Endothelial cell of umbilical vein (primary cell): ENCODE data around the gene MARCHF9. TPM values are rescaled to one million over a fixed set of nuclear protein-coding genes. Genes with fewer than 3 reads are reported as not detected.

Experiments
- BruUV-seq: library from RNA; stranded (reverse); fragments of 400-500 nt; replicated peaks from 2 replicates; lab custom pipeline; 2021; lab: Mats Ljungman, UMichigan
- CTCF ChIA-PET: fragments of 300-600, 350-600 bp; sonication (Branson Sonifier 250); formaldehyde crosslinking; loops from one replicate; lab custom pipeline; 2021; ENCODE audit warnings: antibody characterized with exemption, inconsistent platforms; lab: Charles Lee
- POLR2A ChIA-PET: fragments of 300-600, 350-600 bp; sonication (Branson Sonifier 250); formaldehyde crosslinking; loops from one replicate; lab custom pipeline; 2021; ENCODE audit warnings: antibody characterized with exemption, inconsistent platforms; lab: Charles Lee
- DNase-seq: peaks from one replicate; pipeline ENCODE4 v3.0.0-alpha.2; 2011; ENCODE audit warnings: low read depth, low spot score
- FAIRE-seq: peaks from 2 replicates; lab custom pipeline; 2011; peaks lifted over from hg19 to GRCh38; lab: Jason Lieb, UNC
- H2AFZ ChIP-seq: 2 replicates; pipeline ENCODE4 v1.6.0; 2012; ENCODE audit warnings: low read depth, low read length, control low read depth, inconsistent platforms
- H3K27ac ChIP-seq: 2 replicates; pipeline ENCODE4 v1.5.1; 2011; ENCODE audit warnings: low read depth, mild to moderate bottlenecking, control low read depth, low read length, moderate library complexity; ENCODE audit not compliant: insufficient read depth
- H3K27me3 ChIP-seq, 2 experiments: 2 replicates each; pipeline versions ENCODE4 v1.6.0 to v1.6.1; 2011; ENCODE audit warnings: low read length in 2 of 2, mixed read lengths in 1 of 2; ENCODE audit not compliant: control insufficient read depth in 2 of 2, insufficient read depth in 2 of 2
- H3K36me3 ChIP-seq, 2 experiments: 2 replicates in 1 of 2; 3 replicates in 1 of 2; pipeline ENCODE4 v1.5.1; 2011; ENCODE audit warnings: low read length in 2 of 2, mild to moderate bottlenecking in 1 of 2, moderate library complexity in 1 of 2; ENCODE audit not compliant: control insufficient read depth in 2 of 2, insufficient read depth in 2 of 2; ENCODE audit errors: extremely low read depth in 1 of 2
- H3K4me1 ChIP-seq: 3 replicates; pipeline ENCODE4 v1.5.1; 2011; ENCODE audit warnings: mild to moderate bottlenecking, low read length; ENCODE audit not compliant: control insufficient read depth, insufficient read depth; ENCODE audit errors: extremely low read depth
- H3K4me2 ChIP-seq: 2 replicates; pipeline ENCODE4 v1.6.1; 2011; ENCODE audit warnings: low read length, control low read depth, mixed read lengths; ENCODE audit not compliant: insufficient read depth
- H3K4me3 ChIP-seq, 3 experiments: fragments of 200-600 bp in 1 of 3; sonication (generic), shearing (Covaris generic) in 1 of 3; replicated peaks in 1 of 3; 2 replicates each; pipeline ENCODE4 v1.5.1; 2011 to 2016; ENCODE audit warnings: control low read depth in 3 of 3, low read length in 3 of 3, mild to moderate bottlenecking in 2 of 3, inconsistent platforms in 1 of 3, low read depth in 1 of 3, moderate library complexity in 1 of 3; ENCODE audit not compliant: insufficient read depth in 1 of 3
- H3K79me2 ChIP-seq: 2 replicates; pipeline ENCODE4 v1.6.0; 2012; ENCODE audit warnings: low read length, inconsistent platforms; ENCODE audit not compliant: control insufficient read depth, insufficient read depth
- H3K9ac ChIP-seq: replicated peaks from 2 replicates; pipeline ENCODE3; 2011; ENCODE audit warnings: low read length, control low read depth; ENCODE audit not compliant: insufficient read depth; ENCODE audit errors: extremely low read depth
- H3K9me1 ChIP-seq: replicated peaks from 3 replicates; pipeline ENCODE4 v1.6.0; 2011; ENCODE audit warnings: mild to moderate bottlenecking, low read length; ENCODE audit not compliant: control insufficient read depth, insufficient read depth; ENCODE audit errors: extremely low read depth
- H3K9me3 ChIP-seq: replicated peaks from 2 replicates; pipeline ENCODE4 v1.5.1; 2012; ENCODE audit warnings: low read length, inconsistent platforms; ENCODE audit not compliant: control insufficient read depth, insufficient read depth
- H4K20me1 ChIP-seq: replicated peaks from 2 replicates; pipeline ENCODE3; 2011; ENCODE audit warnings: mild to moderate bottlenecking, low read length; ENCODE audit not compliant: control insufficient read depth, insufficient read depth; ENCODE audit errors: extremely low read depth
- CTCF ChIP-seq, 2 donors: IDR thresholded peaks; 1 replicate in 1 of 2; 2 replicates in 1 of 2; pipeline ENCODE4 v1.5.1; 2011; ENCODE audit warnings: low read length in 2 of 2, mild to moderate bottlenecking in 2 of 2, moderate library complexity in 2 of 2, control low read depth in 1 of 2, inconsistent platforms in 1 of 2, low read depth in 1 of 2; ENCODE audit not compliant: insufficient read depth in 1 of 2; ENCODE audit errors: extremely low read depth in 1 of 2
- EZH2 ChIP-seq: IDR thresholded peaks from 2 replicates; pipeline ENCODE4 v1.6.1; 2012; ENCODE audit warnings: borderline replicate concordance, low read depth, mild to moderate bottlenecking, moderate library complexity, low read length, inconsistent platforms; ENCODE audit not compliant: severe bottlenecking
- FOS ChIP-seq: IDR thresholded peaks from 2 replicates; pipeline ENCODE4 v1.6.1; 2011; ENCODE audit warnings: mild to moderate bottlenecking, low read length, moderate library complexity, borderline replicate concordance; ENCODE audit not compliant: insufficient read depth
- GATA2 ChIP-seq: IDR thresholded peaks from 2 replicates; pipeline ENCODE4 v1.7.0; 2011; ENCODE audit warnings: low read depth, mild to moderate bottlenecking, moderate library complexity, mixed read lengths, low read length; ENCODE audit not compliant: insufficient read length, insufficient read depth
- JUN ChIP-seq: IDR thresholded peaks from 2 replicates; pipeline ENCODE4 v1.6.1; 2011; ENCODE audit warnings: borderline replicate concordance, low read depth; ENCODE audit not compliant: insufficient read length, insufficient read depth
- MAX ChIP-seq: IDR thresholded peaks from 2 replicates; pipeline ENCODE4 v1.6.1; 2011; ENCODE audit not compliant: insufficient read depth, insufficient read length
- MYC ChIP-seq: IDR thresholded peaks from one replicate; pipeline ENCODE4 v1.6.1; 2011; ENCODE audit warnings: mild to moderate bottlenecking, low read depth, low read length
- POLR2A ChIP-seq: IDR thresholded peaks from 2 replicates; pipeline ENCODE4 v1.6.1; 2012; ENCODE audit warnings: low read depth, mild to moderate bottlenecking, control low read depth, low read length
- POLR2AphosphoS5 ChIP-seq: IDR thresholded peaks from 2 replicates; pipeline ENCODE4 v1.6.1; 2012; ENCODE audit warnings: low read depth, mild to moderate bottlenecking, control low read depth, low read length, moderate library complexity; ENCODE audit not compliant: insufficient read depth
- dilution Hi-C: fragments of 300-500 bp; cut with MboI; formaldehyde crosslinking; loops from one replicate; pipeline ENCODE4 v1.15.0; 2019; ENCODE audit warnings: low sequenced_read_pairs; ENCODE audit not compliant: extremely low pct_ligation_motif_present
- intact Hi-C: fragments of 100-400 bp; cut with micrococcal nuclease; formaldehyde crosslinking; loops from one replicate; pipeline ENCODE4 v1.10.0; 2022
- polyA plus RNA-seq, 4 experiments: library from polyadenylated mRNA; depleted of rRNA in 3 of 4; stranded (reverse) in 3 of 4; unstranded in 1 of 4; fragments of >200 nt; gene quantifications; 2 replicates each; pipeline versions ENCODE4 v1.2.1 to v1.2.3, GENCODE V29; 2011 to 2012; ENCODE audit warnings: missing spikeins in 1 of 4
- total RNA-seq: library from RNA; stranded (reverse); gene quantifications from 2 replicates; pipeline ENCODE4 v1.2.3, GENCODE V29; 2021

Gene MARCHF9
- total and polyA plus RNA-seq, 2 donors (not counting 3 experiments of a cell fraction or from before 2014, with no cell fraction given): 4.6 to 4.8 TPM

- no peaks in the 10 kb centered on the region for H4K20me1 ChIP-seq
- dilution Hi-C loops (no loop called here), intact Hi-C loops (no loop called here)
- no peak overlapping the region for H2AFZ ChIP-seq
- FAIRE-seq (no peak), DNase-seq (no peak)
- no peak overlapping the region for H3K9ac ChIP-seq
- BruUV-seq: no TSS peak
- H3K27ac ChIP-seq: no peak overlapping the region
- POLR2A ChIA-PET: no interaction called here
- H3K36me3 ChIP-seq: peaks cover 4 to 7% of the 10 kb centered on the region in 2 experiments
- no peaks in the 10 kb centered on the region for H3K9me3 ChIP-seq
- H3K27me3 ChIP-seq: peaks cover 25 to 27% of the 10 kb centered on the region in 2 experiments
- H3K4me3 ChIP-seq: no peak overlapping the region
- CTCF ChIA-PET: interaction anchor here (1.5 to 2.6 kb wide), 4 partner anchors 8 to 17 kb away, joined by 5 to 20 read pairs (median 8); no protein-coding TSS in a partner anchor
- TF ChIP-seq CTCF (IDR thresholded peaks at IDR 0.05; ENCODE audit: extremely low read depth in 1 of 2, insufficient read depth in 1 of 2, low read depth in 1 of 2, low read length in 2 of 2): no peak
- no peak for TF ChIP-seq MAX
- no peak for TF ChIP-seq MYC
- no peak for TF ChIP-seq FOS
- TF ChIP-seq JUN: no peak
- no peak for TF ChIP-seq GATA2
- TF ChIP-seq POLR2A: no peak
- no peak for TF ChIP-seq POLR2AphosphoS5
- no peak for TF ChIP-seq EZH2
- peaks cover 10% of the 10 kb centered on the region for H3K4me1 ChIP-seq
- H3K9me1 ChIP-seq: no peaks in the 10 kb centered on the region
- H3K4me2 ChIP-seq: no peak overlapping the region
- no peaks in the 10 kb centered on the region for H3K79me2 ChIP-seq
These were observed 11.1 kb upstream of the MARCHF9 start for GRCh38 chr12:57743769-57744168.
